Tibial nerve (tissue), 3 donors: ENCODE data around the gene IQSEC1.

ENCODE experiments used
- POLR2A ChIP-seq, 2 donors: fragments of 450-650 bp; IDR thresholded peaks; one replicate each; pipeline ENCODE4 v1.6.1; 2017; ENCODE audit warnings: antibody characterized with exemption in 2 of 2, mild to moderate bottlenecking in 2 of 2, moderate library complexity in 2 of 2
- TF ChIP-seq, protein P1 (sequence below), 5 experiments: fragments of 200-600 bp in 3 of 5; fragments of 450-650 bp in 2 of 5; sonication (generic) in 3 of 5; IDR thresholded peaks; one replicate each; pipeline ENCODE4 v1.5.1; 2016 to 2019; ENCODE audit warnings: antibody characterized with exemption in 5 of 5, mild to moderate bottlenecking in 3 of 5, moderate library complexity in 2 of 5

GRCh38 chr3:13108861-13109260 lies 35.6 kb upstream of the IQSEC1 start:
- TF ChIP-seq, protein P1, sequence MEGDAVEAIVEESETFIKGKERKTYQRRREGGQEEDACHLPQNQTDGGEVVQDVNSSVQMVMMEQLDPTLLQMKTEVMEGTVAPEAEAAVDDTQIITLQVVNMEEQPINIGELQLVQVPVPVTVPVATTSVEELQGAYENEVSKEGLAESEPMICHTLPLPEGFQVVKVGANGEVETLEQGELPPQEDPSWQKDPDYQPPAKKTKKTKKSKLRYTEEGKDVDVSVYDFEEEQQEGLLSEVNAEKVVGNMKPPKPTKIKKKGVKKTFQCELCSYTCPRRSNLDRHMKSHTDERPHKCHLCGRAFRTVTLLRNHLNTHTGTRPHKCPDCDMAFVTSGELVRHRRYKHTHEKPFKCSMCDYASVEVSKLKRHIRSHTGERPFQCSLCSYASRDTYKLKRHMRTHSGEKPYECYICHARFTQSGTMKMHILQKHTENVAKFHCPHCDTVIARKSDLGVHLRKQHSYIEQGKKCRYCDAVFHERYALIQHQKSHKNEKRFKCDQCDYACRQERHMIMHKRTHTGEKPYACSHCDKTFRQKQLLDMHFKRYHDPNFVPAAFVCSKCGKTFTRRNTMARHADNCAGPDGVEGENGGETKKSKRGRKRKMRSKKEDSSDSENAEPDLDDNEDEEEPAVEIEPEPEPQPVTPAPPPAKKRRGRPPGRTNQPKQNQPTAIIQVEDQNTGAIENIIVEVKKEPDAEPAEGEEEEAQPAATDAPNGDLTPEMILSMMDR (IDR thresholded peaks at IDR 0.05), result no peak
- TF ChIP-seq POLR2A (IDR thresholded peaks at IDR 0.05), result no peak
